ENCODE measurements around the gene ARX.

The ARX gene

GRCh38 chrX:24988314-24988713 lies 27.5 kb downstream of the ARX start:
- TF ChIP-seq CTCF (IDR thresholded peaks at IDR 0.05): no peak

GRCh38 chrX:24987731-24988130 lies 28.0 kb downstream of the ARX start:
- no peak for TF ChIP-seq CTCF (IDR thresholded peaks at IDR 0.05)

- TF ChIP-seq CTCF (IDR thresholded peaks at IDR 0.05): no peak
These were observed 30.6 kb downstream of the ARX start for GRCh38 chrX:24985120-24985519.

- TF ChIP-seq CTCF (IDR thresholded peaks at IDR 0.05): no peak
These were observed 31.8 kb downstream of the ARX start for GRCh38 chrX:24983931-24984330.

GRCh38 chrX:24982306-24982965 lies 33.3 kb downstream of the ARX start:
- TF ChIP-seq CTCF (IDR thresholded peaks at IDR 0.05): no peak

GRCh38 chrX:24981030-24981429 lies 34.7 kb downstream of the ARX start:
- TF ChIP-seq CTCF (IDR thresholded peaks at IDR 0.05): no peak

DNA sequence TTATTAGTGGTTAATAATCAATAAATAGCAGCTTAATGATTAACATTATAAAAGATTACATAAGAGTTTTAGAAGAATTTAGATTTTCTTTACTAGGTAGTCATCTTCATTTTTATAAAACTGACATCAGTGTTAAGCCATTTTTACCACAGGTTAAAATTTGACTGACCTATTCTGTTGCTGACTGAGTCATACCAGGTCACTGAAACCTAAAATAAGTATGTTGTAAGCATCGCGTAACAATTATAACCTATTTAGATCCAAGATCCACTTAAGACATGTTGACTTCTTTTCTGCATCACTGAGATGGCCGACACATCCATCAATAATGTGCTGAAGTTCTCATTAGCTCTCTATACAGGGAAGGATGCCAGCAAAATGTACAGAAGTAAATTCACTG lies 36.7 kb downstream of the ARX start:
- no peak for TF ChIP-seq CTCF (IDR thresholded peaks at IDR 0.05)

GRCh38 chrX:24969812-24970211 lies 46.0 kb downstream of the ARX start:
- TF ChIP-seq CTCF (IDR thresholded peaks at IDR 0.05): no peak

Measured in LNCAP (cell line).